OCI-LY7 (cell line): Measurements from ENCODE around the gene STK16. TPM values are rescaled to one million over a fixed set of nuclear protein-coding genes. Genes with fewer than 3 reads are reported as not detected.

Experiments used
- BruUV-seq: library from RNA; stranded (reverse); fragments of 400-500 nt; replicated peaks from 2 replicates; lab custom pipeline; 2021; lab: Mats Ljungman, UMichigan
- CTCF ChIA-PET: fragments of 300-600 bp; sonication (Branson Sonifier 250); formaldehyde crosslinking; loops from one replicate; lab custom pipeline; 2022; ENCODE audit warnings: antibody characterized with exemption; ENCODE audit not compliant: unreplicated experiment; lab: Charles Lee
- POLR2A ChIA-PET: fragments of 300-600 bp; sonication (Branson Sonifier 250); formaldehyde crosslinking; loops from one replicate; lab custom pipeline; 2022; ENCODE audit warnings: antibody characterized with exemption; lab: Charles Lee
- DNase-seq: peaks from one replicate; pipeline ENCODE4 v3.0.0-alpha.2; 2015; ENCODE audit warnings: low spot score
- H2AFZ ChIP-seq: fragments of 200-600 bp; sonication (generic), shearing (Covaris generic); 2 replicates; pipeline ENCODE4 v1.6.1; 2014; ENCODE audit warnings: mild to moderate bottlenecking, antibody characterized with exemption, low read length, moderate library complexity
- H3K27ac ChIP-seq: fragments of 200-600 bp; sonication (generic); 2 replicates; pipeline ENCODE4 v1.5.1; 2014; ENCODE audit warnings: mixed run types, low read depth, mild to moderate bottlenecking, moderate library complexity, low read length, inconsistent platforms; ENCODE audit not compliant: poor library complexity, severe bottlenecking
- H3K36me3 ChIP-seq: fragments of 200-600 bp; sonication (generic); 2 replicates; pipeline ENCODE4 v1.6.1; 2014; ENCODE audit warnings: mild to moderate bottlenecking, antibody characterized with exemption, low read length, moderate library complexity, mixed read lengths; ENCODE audit not compliant: insufficient read depth
- H3K4me1 ChIP-seq: fragments of 200-600 bp; sonication (generic); 2 replicates; pipeline ENCODE4 v1.5.1; 2014; ENCODE audit warnings: mild to moderate bottlenecking, low read length; ENCODE audit not compliant: insufficient read depth, poor library complexity, severe bottlenecking
- H3K4me2 ChIP-seq: fragments of 200-600 bp; sonication (generic); 2 replicates; pipeline ENCODE4 v1.6.1; 2014; ENCODE audit warnings: mild to moderate bottlenecking, low read length
- H3K4me3 ChIP-seq: fragments of 200-600 bp; sonication (generic); 2 replicates; pipeline ENCODE4 v1.5.1; 2014; ENCODE audit warnings: mild to moderate bottlenecking, low read depth, low read length; ENCODE audit not compliant: poor library complexity, severe bottlenecking
- H3K79me2 ChIP-seq: fragments of 200-600 bp; sonication (generic); 2 replicates; pipeline ENCODE4 v1.6.1; 2016; ENCODE audit warnings: low read depth, mild to moderate bottlenecking, low read length, moderate library complexity, mixed read lengths; ENCODE audit not compliant: insufficient read depth
- H3K9me2 ChIP-seq: fragments of 200-600 bp; sonication (generic); 2 replicates; pipeline ENCODE4 v1.6.1; 2016; ENCODE audit warnings: mild to moderate bottlenecking, low read length, mixed read lengths; ENCODE audit not compliant: insufficient read depth
- H3K9me3 ChIP-seq: fragments of 200-600 bp; sonication (generic); 2 replicates; pipeline ENCODE4 v1.6.1; 2014; ENCODE audit warnings: mild to moderate bottlenecking, mixed run types, low read length, mixed read lengths
- H4K20me1 ChIP-seq: fragments of 200-600 bp; sonication (generic); 2 replicates; pipeline ENCODE4 v1.6.1; 2014; ENCODE audit warnings: mild to moderate bottlenecking, antibody characterized with exemption, low read length, moderate library complexity, mixed read lengths; ENCODE audit not compliant: insufficient read depth
- CTCF ChIP-seq: fragments of 200-600 bp; sonication (generic); conservative IDR thresholded peaks from 2 replicates; pipeline ENCODE4 v1.5.1; 2014; ENCODE audit warnings: mild to moderate bottlenecking, antibody characterized with exemption, low read length, moderate library complexity, mixed read lengths
- EZH2phosphoT487 ChIP-seq: fragments of 200-600 bp; sonication (generic); IDR thresholded peaks from 2 replicates; pipeline ENCODE4 v1.6.1; 2018; ENCODE audit warnings: low read depth, borderline replicate concordance, mild to moderate bottlenecking, mixed run types, antibody characterized with exemption, low read length, moderate library complexity, mixed read lengths
- intact Hi-C: fragments of 100-400 bp; cut with micrococcal nuclease; formaldehyde crosslinking; loops from one replicate; pipeline ENCODE4 v1.10.0; 2022; ENCODE audit not compliant: unreplicated experiment
- total RNA-seq, 2 experiments: library from RNA; depleted of rRNA in 1 of 2; stranded (reverse); fragments of >200 nt in 1 of 2; shearing (Covaris generic) in 1 of 2; gene quantifications; 2 replicates each; pipeline ENCODE4 v1.2.3, GENCODE V29; 2014 to 2022

Gene STK16
- total RNA-seq, 2 experiments from 2014 or later = 23.4 to 39.5 TPM

GRCh38 chr2:219234331-219234730, 10.9 kb upstream of the STK16 start:
- no TSS peak for BruUV-seq
- intact Hi-C loops = no loop called here
- no peak for DNase-seq
- H3K4me2 ChIP-seq = no peak overlapping the region
- no peaks in the 10 kb centered on the region for H3K9me2 ChIP-seq
- no peak overlapping the region for H3K4me3 ChIP-seq
- TF ChIP-seq CTCF (no peak), EZH2phosphoT487 (no peak)
- no peak overlapping the region for H2AFZ ChIP-seq
- H3K4me1 ChIP-seq = peaks cover 8% of the 10 kb centered on the region
- CTCF ChIA-PET = no interaction called here
- POLR2A ChIA-PET = interaction anchor here (1.2 to 6.0 kb wide), 2 partner anchors 11 to 14 kb away, joined by 3 to 28 read pairs; partner anchors contain the start of genes GLB1L and STK16
- H3K27ac ChIP-seq = no peak overlapping the region
- H3K9me3 ChIP-seq = no peaks in the 10 kb centered on the region
- H3K36me3 ChIP-seq = peaks cover 78% of the 10 kb centered on the region
- peaks cover 19% of the 10 kb centered on the region; the same call in 1 of the 2 replicates for H3K79me2 ChIP-seq
- H4K20me1 ChIP-seq = no peaks in the 10 kb centered on the region

- no peak for TF ChIP-seq EZH2phosphoT487
- no peak for TF ChIP-seq CTCF
- H3K79me2 ChIP-seq = peaks cover 25% of the 10 kb centered on the region; the same call in 1 of the 2 replicates
- no peaks in the 10 kb centered on the region for H3K9me3 ChIP-seq
- no peak overlapping the region for H3K27ac ChIP-seq
- peaks cover 30% of the 10 kb centered on the region for H3K36me3 ChIP-seq
- H3K4me2 ChIP-seq = no peak overlapping the region
- H4K20me1 ChIP-seq = no peaks in the 10 kb centered on the region
- no peak overlapping the region for H2AFZ ChIP-seq
- no peak for DNase-seq
- no peaks in the 10 kb centered on the region for H3K9me2 ChIP-seq
- H3K4me1 ChIP-seq = peaks cover 34% of the 10 kb centered on the region
- intact Hi-C loops = no loop called here
- CTCF ChIA-PET = no interaction called here
- POLR2A ChIA-PET = no interaction called here
- no TSS peak for BruUV-seq
- no peak overlapping the region for H3K4me3 ChIP-seq
Observed at GRCh38 chr2:219243291-219243761, 2.0 kb upstream of the STK16 start.

GRCh38 chr2:219244789-219245147, 511 bp upstream of the STK16 start:
- ChIA-PET CTCF (interaction anchor here (0.9 kb wide), 1 partner anchor 50 kb away, joined by 3 read pairs; no protein-coding TSS in a partner anchor), POLR2A (interaction anchor here (1.0 to 2.7 kb wide), 8 partner anchors 8 to 68 kb away, joined by 4 to 28 read pairs (median 8); partner anchors contain the start of genes ANKZF1, ATG9A, CNPPD1 and DNAJB2)
- Histone ChIP-seq H3K4me1 (peaks cover 48% of the 10 kb centered on the region), H3K9me2 (no peaks in the 10 kb centered on the region), H3K36me3 (peaks cover 27% of the 10 kb centered on the region), H3K9me3 (no peaks in the 10 kb centered on the region), H3K27ac (peak overlapping the region; percentile 96), H3K79me2 (peaks cover 31% of the 10 kb centered on the region; the same call in 1 of the 2 replicates), H4K20me1 (no peaks in the 10 kb centered on the region), H2AFZ (peak overlapping the region; percentile 75; the same call in 1 of the 2 replicates), H3K4me3 (peak overlapping the region; percentile 84), H3K4me2 (peak overlapping the region; percentile 93)
- no TSS peak for BruUV-seq
- no peak for DNase-seq
- TF ChIP-seq EZH2phosphoT487 (no peak), CTCF (no peak)
- intact Hi-C loops = loop anchor here (1.0 kb wide), 1 partner anchor 37 kb away; no protein-coding TSS in a partner anchor
